ENCODE measurements around the gene MIOX. TPM values are rescaled to one million over a fixed set of nuclear protein-coding genes. Genes with fewer than 3 reads are reported as not detected.

MIOX gene
- total and polyA plus RNA-seq, 5 donors from 2014 or later: not detected

GRCh38 chr22:50529416-50529896 is 42.8 kb downstream of the MIOX start:
- H3K4me3 Mint-ChIP-seq: peak overlapping the region; percentile 62 to 94 (median 78)
- H3K4me1 ChIP-seq (ENCODE audit: control insufficient read depth, insufficient read depth, low read length, poor library complexity, severe bottlenecking): peaks cover 72% of the 10 kb centered on the region

GRCh38 chr22:50529897-50530579 is 43.4 kb downstream of the MIOX start, which contains the start of gene TYMP:
Gene TYMP (minus strand): TSS chr22:50530012. CDS start chr22:50529709, 303 bp downstream.
- DNase-seq: peak; percentile 59 to 84 (median 67)
- Mint-ChIP-seq H3K9me3 (no peaks in the 10 kb centered on the region), H3K27me3 (no peaks in the 10 kb centered on the region), H3K27ac (peak within 1 kb of the TSS; percentile 92 to 99 (median 98)), H3K4me3 (peak within 1 kb of the TSS; percentile 91 to 96 (median 93)), H3K36me3 (no peaks in the 10 kb centered on the region), H3K4me1 (peaks cover 0 to 48% (median 25%) of the 10 kb centered on the region in 4 donors)
- H3K27ac ChIP-seq (ENCODE audit: insufficient read depth, low read length, poor library complexity, severe bottlenecking): peak within 1 kb of the TSS; percentile 96
- no peaks in the 10 kb centered on the region for H3K27me3 ChIP-seq (ENCODE audit: control insufficient read depth, insufficient read depth, low read length)
- H3K9me3 ChIP-seq (ENCODE audit: control insufficient read depth in 2 of 2, low read length in 2 of 2): no peaks in the 10 kb centered on the region
- no peaks in the 10 kb centered on the region for H3K36me3 ChIP-seq (ENCODE audit: control insufficient read depth, insufficient read depth, low read length)
- peak; percentile 4 to 10 for ATAC-seq (ENCODE audit: low read depth in 2 of 2)
- no peak within 1 kb of the TSS for H3K4me3 ChIP-seq (ENCODE audit: low read depth, low read length)
- peaks cover 66% of the 10 kb centered on the region for H3K4me1 ChIP-seq (ENCODE audit: control insufficient read depth, insufficient read depth, low read length, poor library complexity, severe bottlenecking)

More at GRCh38 chr22:50529416-50529896, 42.8 kb downstream of the MIOX start:
- peak in 1 of 3 donors; percentile 16 for DNase-seq
- Mint-ChIP-seq H3K4me1 (peaks cover 0 to 48% (median 28%) of the 10 kb centered on the region in 4 donors), H3K36me3 (no peaks in the 10 kb centered on the region), H3K9me3 (no peaks in the 10 kb centered on the region), H3K27me3 (no peaks in the 10 kb centered on the region), H3K27ac (peak overlapping the region in 1 of 3 donors; percentile 89)
- peak overlapping the region; percentile 96 for H3K27ac ChIP-seq (ENCODE audit: insufficient read depth, low read length, poor library complexity, severe bottlenecking)
- H3K27me3 ChIP-seq (ENCODE audit: control insufficient read depth, insufficient read depth, low read length): no peaks in the 10 kb centered on the region
- H3K4me3 ChIP-seq (ENCODE audit: low read depth, low read length): no peak overlapping the region
- no peaks in the 10 kb centered on the region for H3K9me3 ChIP-seq (ENCODE audit: control insufficient read depth in 2 of 2, low read length in 2 of 2)
- no peaks in the 10 kb centered on the region for H3K36me3 ChIP-seq (ENCODE audit: control insufficient read depth, insufficient read depth, low read length)
- no peak for ATAC-seq (ENCODE audit: low read depth in 2 of 2)

- Mint-ChIP-seq H3K4me3 (peak overlapping the region; percentile 91 to 96 (median 92)), H3K4me1 (peaks cover 0 to 48% (median 25%) of the 10 kb centered on the region in 4 donors), H3K27me3 (no peaks in the 10 kb centered on the region), H3K9me3 (no peaks in the 10 kb centered on the region), H3K36me3 (no peaks in the 10 kb centered on the region), H3K27ac (peak overlapping the region; percentile 75 to 92 (median 85))
- Histone ChIP-seq H3K9me3 (ENCODE audit: control insufficient read depth in 2 of 2, low read length in 2 of 2) (no peaks in the 10 kb centered on the region), H3K4me3 (ENCODE audit: low read depth, low read length) (no peak overlapping the region), H3K27me3 (ENCODE audit: control insufficient read depth, insufficient read depth, low read length) (no peaks in the 10 kb centered on the region), H3K4me1 (ENCODE audit: control insufficient read depth, insufficient read depth, low read length, poor library complexity, severe bottlenecking) (peaks cover 65% of the 10 kb centered on the region), H3K27ac (ENCODE audit: insufficient read depth, low read length, poor library complexity, severe bottlenecking) (peak overlapping the region; percentile 96), H3K36me3 (ENCODE audit: control insufficient read depth, insufficient read depth, low read length) (no peaks in the 10 kb centered on the region)
- ATAC-seq (ENCODE audit: low read depth in 2 of 2) (no peak), DNase-seq (peak in 1 of 3 donors; percentile 15)
These were observed 43.9 kb downstream of the MIOX start for GRCh38 chr22:50530580-50530876.

- no peaks in the 10 kb centered on the region for H3K27me3 Mint-ChIP-seq
- Histone ChIP-seq H3K36me3 (ENCODE audit: control insufficient read depth, insufficient read depth, low read length) (no peaks in the 10 kb centered on the region), H3K4me3 (ENCODE audit: low read depth, low read length) (peak overlapping the region; percentile 66), H3K27me3 (ENCODE audit: control insufficient read depth, insufficient read depth, low read length) (no peaks in the 10 kb centered on the region), H3K27ac (ENCODE audit: insufficient read depth, low read length, poor library complexity, severe bottlenecking) (peak overlapping the region; percentile 96), H3K4me1 (ENCODE audit: control insufficient read depth, insufficient read depth, low read length, poor library complexity, severe bottlenecking) (peaks cover 65% of the 10 kb centered on the region), H3K9me3 (ENCODE audit: control insufficient read depth in 2 of 2, low read length in 2 of 2) (no peaks in the 10 kb centered on the region)
- peaks cover 0 to 48% (median 25%) of the 10 kb centered on the region in 4 donors for H3K4me1 Mint-ChIP-seq
- no peaks in the 10 kb centered on the region for H3K36me3 Mint-ChIP-seq
- DNase-seq: peak; percentile 64 to 92 (median 76)
- peak; percentile 45 to 47 for ATAC-seq (ENCODE audit: low read depth in 2 of 2)
- H3K4me3 Mint-ChIP-seq: peak overlapping the region; percentile 91 to 96 (median 92)
- no peaks in the 10 kb centered on the region for H3K9me3 Mint-ChIP-seq
- H3K27ac Mint-ChIP-seq: peak overlapping the region; percentile 92 to 99 (median 98)
These were observed 44.4 kb downstream of the MIOX start for GRCh38 chr22:50530877-50531545.

- Mint-ChIP-seq H3K27ac (peak overlapping the region; percentile 92 to 99 (median 98)), H3K9me3 (no peaks in the 10 kb centered on the region), H3K4me1 (peaks cover 0 to 53% (median 25%) of the 10 kb centered on the region in 4 donors), H3K4me3 (peak overlapping the region; percentile 91 to 96 (median 92)), H3K27me3 (no peaks in the 10 kb centered on the region), H3K36me3 (no peaks in the 10 kb centered on the region)
- Histone ChIP-seq H3K9me3 (ENCODE audit: control insufficient read depth in 2 of 2, low read length in 2 of 2) (no peaks in the 10 kb centered on the region), H3K27ac (ENCODE audit: insufficient read depth, low read length, poor library complexity, severe bottlenecking) (peak overlapping the region; percentile 96), H3K4me3 (ENCODE audit: low read depth, low read length) (peak overlapping the region; percentile 66), H3K27me3 (ENCODE audit: control insufficient read depth, insufficient read depth, low read length) (no peaks in the 10 kb centered on the region), H3K36me3 (ENCODE audit: control insufficient read depth, insufficient read depth, low read length) (no peaks in the 10 kb centered on the region), H3K4me1 (ENCODE audit: control insufficient read depth, insufficient read depth, low read length, poor library complexity, severe bottlenecking) (peaks cover 61% of the 10 kb centered on the region)
- ATAC-seq (ENCODE audit: low read depth in 2 of 2): peak; percentile 61 to 63
- peak; percentile 48 to 86 (median 61) for DNase-seq
These were observed 44.9 kb downstream of the MIOX start for GRCh38 chr22:50531546-50531961.

GRCh38 chr22:50531962-50532674 is 45.5 kb downstream of the MIOX start:
- Histone ChIP-seq H3K4me3 (ENCODE audit: low read depth, low read length) (no peak overlapping the region), H3K9me3 (ENCODE audit: control insufficient read depth in 2 of 2, low read length in 2 of 2) (no peaks in the 10 kb centered on the region), H3K27ac (ENCODE audit: insufficient read depth, low read length, poor library complexity, severe bottlenecking) (peak overlapping the region; percentile 96), H3K27me3 (ENCODE audit: control insufficient read depth, insufficient read depth, low read length) (no peaks in the 10 kb centered on the region), H3K4me1 (ENCODE audit: control insufficient read depth, insufficient read depth, low read length, poor library complexity, severe bottlenecking) (peaks cover 56% of the 10 kb centered on the region), H3K36me3 (ENCODE audit: control insufficient read depth, insufficient read depth, low read length) (no peaks in the 10 kb centered on the region)
- no peaks in the 10 kb centered on the region for H3K27me3 Mint-ChIP-seq
- H3K27ac Mint-ChIP-seq: peak overlapping the region; percentile 76 to 99 (median 92)
- peak overlapping the region; percentile 91 to 96 (median 93) for H3K4me3 Mint-ChIP-seq
- H3K4me1 Mint-ChIP-seq: peaks cover 0 to 49% (median 24%) of the 10 kb centered on the region in 4 donors
- DNase-seq (no peak), ATAC-seq (ENCODE audit: low read depth in 2 of 2) (no peak)
- no peaks in the 10 kb centered on the region for H3K9me3 Mint-ChIP-seq
- no peaks in the 10 kb centered on the region for H3K36me3 Mint-ChIP-seq

All from CD4-positive, CD25-positive, alpha-beta regulatory T cell (primary cell).